Measurements from ENCODE around the gene ERC2. TPM values are rescaled to one million over a fixed set of nuclear protein-coding genes. Genes with fewer than 3 reads are reported as not detected.
"Not testable (repeated sequence)": the region's sequence is repeated elsewhere in the genome, so short reads cannot be mapped to it uniquely, and the experiment has no call there.

ERC2 gene
- total RNA-seq, 1 experiment from 2014 or later: 0.77 TPM

- H3K36me3 ChIP-seq (ENCODE audit: low read depth, low read length); H3K9me2 ChIP-seq (replicated peaks; ENCODE audit: low read length); H3K9me3 ChIP-seq (ENCODE audit: low read length); CTCF ChIA-PET; H3F3A ChIP-seq (ENCODE audit: low read length, unreplicated experiment); H3K4me2 ChIP-seq (ENCODE audit: low read length); H3K27me3 ChIP-seq (ENCODE audit: low read length); H3K4me1 ChIP-seq (ENCODE audit: insufficient read depth, low read length); H2AFZ ChIP-seq (ENCODE audit: low read length); H4K20me1 ChIP-seq (ENCODE audit: low read length); H3K27ac ChIP-seq (ENCODE audit: low read length); POLR2A ChIA-PET (ENCODE audit: unreplicated experiment); H3K4me3 ChIP-seq (ENCODE audit: low read length); intact Hi-C loops (cut with micrococcal nuclease); H3K9ac ChIP-seq (ENCODE audit: low read length); BruUV-seq (replicated peaks); H3K79me2 ChIP-seq (ENCODE audit: low read length): not testable (repeated sequence)
- ATAC-seq: peak; percentile 71
- peak; percentile 55 for DNase-seq
- TF ChIP-seq CTCF (conservative IDR thresholded peaks at IDR 0.05; ENCODE audit: low read depth, low read length): peak; percentile 46; the same call in 1 of the 2 replicates
These were observed 963.2 kb downstream of the ERC2 start for GRCh38 chr3:55505102-55505501.

- no peak overlapping the region for H2AFZ ChIP-seq (ENCODE audit: low read length)
- no peaks in the 10 kb centered on the region for H3K9me3 ChIP-seq (ENCODE audit: low read length)
- ChIA-PET CTCF (no interaction called here), POLR2A (ENCODE audit: unreplicated experiment) (no interaction called here)
- DNase-seq (no peak), ATAC-seq (no peak)
- no peaks in the 10 kb centered on the region for H3K9me2 ChIP-seq (replicated peaks; ENCODE audit: low read length)
- H3K36me3 ChIP-seq (ENCODE audit: low read depth, low read length): no peaks in the 10 kb centered on the region
- H3K9ac ChIP-seq (ENCODE audit: low read length): no peak overlapping the region
- no peak overlapping the region for H3K27ac ChIP-seq (ENCODE audit: low read length)
- H3K4me2 ChIP-seq (ENCODE audit: low read length): no peak overlapping the region
- BruUV-seq (replicated peaks): no TSS peak
- no peaks in the 10 kb centered on the region for H3K79me2 ChIP-seq (ENCODE audit: low read length)
- H3K4me3 ChIP-seq (ENCODE audit: low read length): no peak overlapping the region
- intact Hi-C loops (cut with micrococcal nuclease): no loop called here
- H3F3A ChIP-seq (ENCODE audit: low read length, unreplicated experiment): no peaks in the 10 kb centered on the region
- H4K20me1 ChIP-seq (ENCODE audit: low read length): no peaks in the 10 kb centered on the region
- H3K4me1 ChIP-seq (ENCODE audit: insufficient read depth, low read length): no peaks in the 10 kb centered on the region
- TF ChIP-seq EZH2phosphoT487 (IDR thresholded peaks at IDR 0.05; ENCODE audit: borderline replicate concordance, low read length) (no peak), EZH2 (IDR thresholded peaks at IDR 0.05; ENCODE audit: low read length, unreplicated experiment) (no peak), CTCF (conservative IDR thresholded peaks at IDR 0.05; ENCODE audit: low read depth, low read length) (no peak)
- H3K27me3 ChIP-seq (ENCODE audit: low read length): no peaks in the 10 kb centered on the region
These were observed 966.4 kb downstream of the ERC2 start for GRCh38 chr3:55501905-55502304.

- H4K20me1 ChIP-seq (ENCODE audit: low read length): no peaks in the 10 kb centered on the region
- H3K79me2 ChIP-seq (ENCODE audit: low read length): no peaks in the 10 kb centered on the region
- H3K4me1 ChIP-seq (ENCODE audit: insufficient read depth, low read length): no peaks in the 10 kb centered on the region
- no peaks in the 10 kb centered on the region for H3K36me3 ChIP-seq (ENCODE audit: low read depth, low read length)
- H2AFZ ChIP-seq (ENCODE audit: low read length): no peak overlapping the region
- intact Hi-C loops (cut with micrococcal nuclease): no loop called here
- H3K4me3 ChIP-seq (ENCODE audit: low read length): no peak overlapping the region
- ChIA-PET POLR2A (ENCODE audit: unreplicated experiment) (interaction anchor here (0.6 kb wide), 1 partner anchor 77 kb away, joined by 3 read pairs; no protein-coding TSS in a partner anchor), CTCF (no interaction called here)
- no peaks in the 10 kb centered on the region for H3K27me3 ChIP-seq (ENCODE audit: low read length)
- ATAC-seq (no peak), DNase-seq (peak; percentile 9)
- H3F3A ChIP-seq (ENCODE audit: low read length, unreplicated experiment): no peaks in the 10 kb centered on the region
- H3K4me2 ChIP-seq (ENCODE audit: low read length): no peak overlapping the region
- H3K27ac ChIP-seq (ENCODE audit: low read length): no peak overlapping the region
- TF ChIP-seq EZH2 (IDR thresholded peaks at IDR 0.05; ENCODE audit: low read length, unreplicated experiment) (no peak), EZH2phosphoT487 (IDR thresholded peaks at IDR 0.05; ENCODE audit: borderline replicate concordance, low read length) (no peak), CTCF (conservative IDR thresholded peaks at IDR 0.05; ENCODE audit: low read depth, low read length) (no peak)
- no peaks in the 10 kb centered on the region for H3K9me2 ChIP-seq (replicated peaks; ENCODE audit: low read length)
- no TSS peak for BruUV-seq (replicated peaks)
- H3K9me3 ChIP-seq (ENCODE audit: low read length): no peaks in the 10 kb centered on the region
- H3K9ac ChIP-seq (ENCODE audit: low read length): no peak overlapping the region
These were observed 967.5 kb downstream of the ERC2 start for GRCh38 chr3:55500555-55501330.

Measured in PC-3 (cell line).